ENCODE results near the gene UBE2Q2. TPM values are rescaled to one million over a fixed set of nuclear protein-coding genes. Genes with fewer than 3 reads are reported as not detected.

UBE2Q2 gene
- total and polyA plus RNA-seq, 2 of the 4 experiments (the other 2 are of a cell fraction), result 18.0 to 28.9 TPM

DNA sequence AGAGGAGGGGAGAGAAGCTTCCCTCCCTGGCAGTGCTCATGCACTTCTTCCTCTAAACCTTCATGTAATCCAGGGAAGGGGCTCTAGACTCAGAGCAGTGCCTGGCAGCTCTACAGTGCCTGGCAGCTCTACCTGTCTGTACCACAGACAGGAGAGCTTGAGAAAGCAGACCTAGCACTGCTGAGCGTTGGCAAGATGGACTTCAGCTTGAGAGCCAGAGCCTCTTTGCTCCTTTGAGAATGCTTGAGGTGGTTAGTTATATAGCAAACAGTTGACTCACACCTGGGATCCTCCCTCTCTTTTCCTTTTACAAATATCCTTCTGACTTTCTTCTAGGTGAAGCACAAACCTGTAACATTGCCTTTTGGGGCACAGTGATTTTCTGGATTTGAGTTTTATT lies 81.3 kb downstream of the UBE2Q2 start:
- in situ Hi-C loops (cut with MboI; ENCODE audit: low sequenced_read_pairs), result no loop called here
- Histone ChIP-seq H3K56ac (ENCODE audit: extremely low read depth, insufficient read depth, low read length) (no peak overlapping the region), H4K8ac (ENCODE audit: low read depth in 2 of 2, low read length in 2 of 2) (no peak overlapping the region), H3K79me1 (ENCODE audit: low read depth in 1 of 2, low read length in 2 of 2) (peaks cover 38 to 88% of the 10 kb centered on the region in 2 experiments), H3K27ac (ENCODE audit: insufficient read depth, low read length) (no peak overlapping the region), H4K91ac (ENCODE audit: insufficient read depth, low read depth, low read length) (no peak overlapping the region), H3K4me3 (ENCODE audit: insufficient read depth, low read depth, low read length) (no peak overlapping the region), H2AFZ (replicated peaks; ENCODE audit: low read length, poor library complexity) (no peak overlapping the region), H2BK120ac (ENCODE audit: low read depth, low read length) (no peak overlapping the region), H3K9me3 (ENCODE audit: control insufficient read depth, insufficient read depth, low read length) (no peaks in the 10 kb centered on the region), H2BK5ac (ENCODE audit: low read depth, low read length, poor library complexity, severe bottlenecking) (no peak overlapping the region), H3K36me3 (ENCODE audit: control insufficient read depth, insufficient read depth, low read length) (peaks cover 8% of the 10 kb centered on the region), H2BK15ac (ENCODE audit: low read depth, low read length) (no peak overlapping the region), H3K4me2 (ENCODE audit: low read depth, low read length) (no peak overlapping the region), H2BK20ac (ENCODE audit: low read depth, low read length) (no peak overlapping the region), H2AK9ac (replicated peaks; ENCODE audit: low read depth, low read length, poor library complexity) (no peak overlapping the region), H3K23ac (ENCODE audit: low read depth, low read length) (no peak overlapping the region), H3K4ac (ENCODE audit: low read depth, low read length) (no peak overlapping the region), H2AK5ac (ENCODE audit: low read depth, low read length) (no peak overlapping the region), H3K27me3 (ENCODE audit: control insufficient read depth, insufficient read depth, low read length) (no peaks in the 10 kb centered on the region), H3K4me1 (ENCODE audit: control insufficient read depth, insufficient read depth, low read length) (peaks cover 4% of the 10 kb centered on the region), H4K5ac (ENCODE audit: low read depth, low read length) (no peak overlapping the region), H3K14ac (replicated peaks; ENCODE audit: low read depth, low read length) (no peak overlapping the region), H3K18ac (ENCODE audit: low read depth, low read length) (no peak overlapping the region), H4K20me1 (ENCODE audit: insufficient read depth, low read length) (peaks cover 43% of the 10 kb centered on the region), H3K9ac (ENCODE audit: low read depth, low read length) (no peak overlapping the region), H3K9me1 (ENCODE audit: insufficient read depth, low read length) (peaks cover 19% of the 10 kb centered on the region)
- TF ChIP-seq CHD1 (IDR thresholded peaks at IDR 0.05; ENCODE audit: low read depth, low read length), result no peak
- TF ChIP-seq NFE2L2 (IDR thresholded peaks at IDR 0.05; ENCODE audit: low read depth, low read length), result no peak
- TF ChIP-seq SMC3 (IDR thresholded peaks at IDR 0.05; ENCODE audit: low read depth, low read length), result no peak
- TF ChIP-seq CEBPB (IDR thresholded peaks at IDR 0.05; ENCODE audit: low read depth, low read length), result no peak
- TF ChIP-seq FOS (IDR thresholded peaks at IDR 0.05; ENCODE audit: low read depth, low read length), result no peak
- TF ChIP-seq RCOR1 (IDR thresholded peaks at IDR 0.05; ENCODE audit: insufficient replicate concordance, low read length), result no peak
- TF ChIP-seq, protein P1, sequence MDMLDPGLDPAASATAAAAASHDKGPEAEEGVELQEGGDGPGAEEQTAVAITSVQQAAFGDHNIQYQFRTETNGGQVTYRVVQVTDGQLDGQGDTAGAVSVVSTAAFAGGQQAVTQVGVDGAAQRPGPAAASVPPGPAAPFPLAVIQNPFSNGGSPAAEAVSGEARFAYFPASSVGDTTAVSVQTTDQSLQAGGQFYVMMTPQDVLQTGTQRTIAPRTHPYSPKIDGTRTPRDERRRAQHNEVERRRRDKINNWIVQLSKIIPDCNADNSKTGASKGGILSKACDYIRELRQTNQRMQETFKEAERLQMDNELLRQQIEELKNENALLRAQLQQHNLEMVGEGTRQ (IDR thresholded peaks at IDR 0.05; ENCODE audit: low read depth, low read length), result no peak
- TF ChIP-seq, protein P2, sequence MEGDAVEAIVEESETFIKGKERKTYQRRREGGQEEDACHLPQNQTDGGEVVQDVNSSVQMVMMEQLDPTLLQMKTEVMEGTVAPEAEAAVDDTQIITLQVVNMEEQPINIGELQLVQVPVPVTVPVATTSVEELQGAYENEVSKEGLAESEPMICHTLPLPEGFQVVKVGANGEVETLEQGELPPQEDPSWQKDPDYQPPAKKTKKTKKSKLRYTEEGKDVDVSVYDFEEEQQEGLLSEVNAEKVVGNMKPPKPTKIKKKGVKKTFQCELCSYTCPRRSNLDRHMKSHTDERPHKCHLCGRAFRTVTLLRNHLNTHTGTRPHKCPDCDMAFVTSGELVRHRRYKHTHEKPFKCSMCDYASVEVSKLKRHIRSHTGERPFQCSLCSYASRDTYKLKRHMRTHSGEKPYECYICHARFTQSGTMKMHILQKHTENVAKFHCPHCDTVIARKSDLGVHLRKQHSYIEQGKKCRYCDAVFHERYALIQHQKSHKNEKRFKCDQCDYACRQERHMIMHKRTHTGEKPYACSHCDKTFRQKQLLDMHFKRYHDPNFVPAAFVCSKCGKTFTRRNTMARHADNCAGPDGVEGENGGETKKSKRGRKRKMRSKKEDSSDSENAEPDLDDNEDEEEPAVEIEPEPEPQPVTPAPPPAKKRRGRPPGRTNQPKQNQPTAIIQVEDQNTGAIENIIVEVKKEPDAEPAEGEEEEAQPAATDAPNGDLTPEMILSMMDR (conservative IDR thresholded peaks at IDR 0.05; ENCODE audit: low read depth, low read length), result no peak
- TF ChIP-seq MAZ (IDR thresholded peaks at IDR 0.05; ENCODE audit: borderline replicate concordance, low read depth, low read length), result no peak
- TF ChIP-seq MAFK (IDR thresholded peaks at IDR 0.05; ENCODE audit: low read depth, low read length), result no peak
- no peak for TF ChIP-seq RFX5 (IDR thresholded peaks at IDR 0.05; ENCODE audit: low read depth, low read length)
- TF ChIP-seq, protein P3, sequence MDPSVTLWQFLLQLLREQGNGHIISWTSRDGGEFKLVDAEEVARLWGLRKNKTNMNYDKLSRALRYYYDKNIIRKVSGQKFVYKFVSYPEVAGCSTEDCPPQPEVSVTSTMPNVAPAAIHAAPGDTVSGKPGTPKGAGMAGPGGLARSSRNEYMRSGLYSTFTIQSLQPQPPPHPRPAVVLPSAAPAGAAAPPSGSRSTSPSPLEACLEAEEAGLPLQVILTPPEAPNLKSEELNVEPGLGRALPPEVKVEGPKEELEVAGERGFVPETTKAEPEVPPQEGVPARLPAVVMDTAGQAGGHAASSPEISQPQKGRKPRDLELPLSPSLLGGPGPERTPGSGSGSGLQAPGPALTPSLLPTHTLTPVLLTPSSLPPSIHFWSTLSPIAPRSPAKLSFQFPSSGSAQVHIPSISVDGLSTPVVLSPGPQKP (IDR thresholded peaks at IDR 0.05; ENCODE audit: borderline replicate concordance, low read depth, low read length), result no peak
- no peak for TF ChIP-seq RAD21 (IDR thresholded peaks at IDR 0.05; ENCODE audit: low read length)
- no CpG with 5 or more reads among the region's 1 CpG for WGBS, 2 experiments (ENCODE audit: extremely low coverage in 2 of 2, insufficient read length in 1 of 2)
- intact Hi-C loops (cut with micrococcal nuclease), result no loop called here
- BruUV-seq (replicated peaks), result no TSS peak
- CTCF ChIA-PET, result no interaction called here
- dilution Hi-C loops (cut with HindIII; ENCODE audit: low sequenced_read_pairs, unreplicated experiment), result no loop called here
- ATAC-seq (ENCODE audit: low read depth), result no peak
- DNase-seq, result no peak
- POLR2A ChIA-PET (ENCODE audit: unreplicated experiment), result interaction anchor here (0.5 kb wide), 1 partner anchor 84 kb away, joined by 6 read pairs; no protein-coding TSS in a partner anchor
